Vagina (tissue), 2 donors: ENCODE results near the gene LCLAT1. TPM values are rescaled to one million over a fixed set of nuclear protein-coding genes. Genes with fewer than 3 reads are reported as not detected.

Source experiments
- DNase-seq, 2 donors: peaks; one replicate each; pipeline ENCODE4 v3.0.0-alpha.2; 2017; ENCODE audit errors: extremely low spot score in 2 of 2
- H3K27ac ChIP-seq: fragments of 200-600 bp; sonication (generic); one replicate; pipeline ENCODE4 v1.5.1; 2019
- H3K27me3 ChIP-seq: fragments of 200-600 bp; sonication (generic); one replicate; pipeline ENCODE4 v1.5.1; 2019
- H3K36me3 ChIP-seq, 2 donors: fragments of 200-600 bp; sonication (generic); one replicate each; pipeline ENCODE4 v1.5.1; 2017 to 2019
- H3K4me1 ChIP-seq: fragments of 200-600 bp; sonication (generic); one replicate; pipeline ENCODE4 v1.5.1; 2019
- H3K4me3 ChIP-seq, 2 donors: fragments of 200-600 bp; sonication (generic); 1 replicate in 1 of 2; 2 replicates in 1 of 2; pipeline ENCODE4 v1.5.1; 2016 to 2019
- H3K9me3 ChIP-seq: fragments of 200-600 bp; sonication (generic); one replicate; pipeline ENCODE4 v1.5.1; 2019
- CTCF ChIP-seq, 3 experiments: fragments of 450-650 bp in 2 of 3; fragments of 200-600 bp in 1 of 3; sonication (generic) in 1 of 3; IDR thresholded peaks; one replicate each; pipeline ENCODE4 v1.5.1; 2017 to 2019; ENCODE audit warnings: antibody characterized with exemption in 3 of 3, mild to moderate bottlenecking in 2 of 3, moderate library complexity in 2 of 3
- POLR2A ChIP-seq, 2 donors: fragments of 450-650 bp; IDR thresholded peaks; one replicate each; pipeline ENCODE4 v1.6.1; 2017; ENCODE audit warnings: antibody characterized with exemption in 2 of 2, mild to moderate bottlenecking in 2 of 2, moderate library complexity in 2 of 2
- POLR2AphosphoS5 ChIP-seq, 2 donors: sonication (generic); formaldehyde crosslinking; IDR thresholded peaks; one replicate each; pipeline ENCODE4 v1.9.0; 2017; ENCODE audit warnings: antibody characterized with exemption in 2 of 2, mild to moderate bottlenecking in 2 of 2, low read depth in 1 of 2; ENCODE audit not compliant: insufficient read depth in 1 of 2
- intact Hi-C: fragments of 100-400 bp; cut with DNase I; formaldehyde crosslinking; loops from one replicate; pipeline ENCODE4 v1.15.1; 2023
- total RNA-seq: library from RNA; depleted of rRNA; stranded (reverse); fragments of >200 nt; gene quantifications from one replicate; pipeline ENCODE4 v1.2.3, GENCODE V29; 2016

The LCLAT1 gene
- total RNA-seq, 1 donor from 2014 or later: 19.6 TPM

- no peaks in the 10 kb centered on the region for H3K36me3 ChIP-seq
- TF ChIP-seq CTCF (IDR thresholded peaks at IDR 0.05) (no peak), POLR2AphosphoS5 (IDR thresholded peaks at IDR 0.05; ENCODE audit: insufficient read depth in 1 of 2, low read depth in 1 of 2) (no peak), POLR2A (IDR thresholded peaks at IDR 0.05) (no peak)
- H3K9me3 ChIP-seq: no peaks in the 10 kb centered on the region
- H3K27ac ChIP-seq: no peak overlapping the region
- H3K4me1 ChIP-seq: peaks cover 8% of the 10 kb centered on the region
- no peak overlapping the region for H3K4me3 ChIP-seq
- DNase-seq: no peak
- no peaks in the 10 kb centered on the region for H3K27me3 ChIP-seq
- intact Hi-C loops: no loop called here
Observed at GRCh38 chr2:30459140-30459539, 12.1 kb downstream of the LCLAT1 start.

- no peak for DNase-seq
- H3K27ac ChIP-seq: no peak overlapping the region
- no peak for TF ChIP-seq POLR2A (IDR thresholded peaks at IDR 0.05)
- TF ChIP-seq POLR2AphosphoS5 (IDR thresholded peaks at IDR 0.05; ENCODE audit: insufficient read depth in 1 of 2, low read depth in 1 of 2): no peak
- TF ChIP-seq CTCF (IDR thresholded peaks at IDR 0.05): no peak
- no peak overlapping the region for H3K4me3 ChIP-seq
- intact Hi-C loops: no loop called here
- H3K9me3 ChIP-seq: no peaks in the 10 kb centered on the region
- peaks cover 8% of the 10 kb centered on the region for H3K4me1 ChIP-seq
- H3K36me3 ChIP-seq: no peaks in the 10 kb centered on the region
- H3K27me3 ChIP-seq: no peaks in the 10 kb centered on the region
Observed at GRCh38 chr2:30462131-30462857, 15.2 kb downstream of the LCLAT1 start.

- no peaks in the 10 kb centered on the region for H3K36me3 ChIP-seq
- H3K4me1 ChIP-seq: peaks cover 8% of the 10 kb centered on the region
- intact Hi-C loops: no loop called here
- TF ChIP-seq POLR2A (IDR thresholded peaks at IDR 0.05) (no peak), POLR2AphosphoS5 (IDR thresholded peaks at IDR 0.05; ENCODE audit: insufficient read depth in 1 of 2, low read depth in 1 of 2) (no peak), CTCF (IDR thresholded peaks at IDR 0.05) (no peak)
- DNase-seq: no peak
- H3K27me3 ChIP-seq: no peaks in the 10 kb centered on the region
- no peak overlapping the region for H3K4me3 ChIP-seq
- H3K9me3 ChIP-seq: no peaks in the 10 kb centered on the region
- H3K27ac ChIP-seq: no peak overlapping the region
Observed at GRCh38 chr2:30463535-30463934, 16.5 kb downstream of the LCLAT1 start.

- peaks cover 1% of the 10 kb centered on the region for H3K4me1 ChIP-seq
- TF ChIP-seq POLR2AphosphoS5 (IDR thresholded peaks at IDR 0.05; ENCODE audit: insufficient read depth in 1 of 2, low read depth in 1 of 2) (no peak), POLR2A (IDR thresholded peaks at IDR 0.05) (no peak), CTCF (IDR thresholded peaks at IDR 0.05) (no peak)
- no peaks in the 10 kb centered on the region for H3K9me3 ChIP-seq
- no peaks in the 10 kb centered on the region for H3K36me3 ChIP-seq
- H3K4me3 ChIP-seq: no peak overlapping the region
- no peaks in the 10 kb centered on the region for H3K27me3 ChIP-seq
- no peak overlapping the region for H3K27ac ChIP-seq
- intact Hi-C loops: no loop called here
- no peak for DNase-seq
Observed at GRCh38 chr2:30464544-30465170, 17.6 kb downstream of the LCLAT1 start.

- TF ChIP-seq POLR2A (IDR thresholded peaks at IDR 0.05): no peak
- no peak for TF ChIP-seq POLR2AphosphoS5 (IDR thresholded peaks at IDR 0.05; ENCODE audit: insufficient read depth in 1 of 2, low read depth in 1 of 2)
- no peak for TF ChIP-seq CTCF (IDR thresholded peaks at IDR 0.05)
- intact Hi-C loops: no loop called here
- Histone ChIP-seq H3K36me3 (no peaks in the 10 kb centered on the region), H3K9me3 (no peaks in the 10 kb centered on the region), H3K4me1 (no peaks in the 10 kb centered on the region), H3K4me3 (no peak overlapping the region), H3K27me3 (no peaks in the 10 kb centered on the region), H3K27ac (no peak overlapping the region)
- no peak for DNase-seq
Observed at GRCh38 chr2:30465171-30465545, 18.1 kb downstream of the LCLAT1 start.
